Endodermal cell (in vitro differentiated cells): ENCODE data around the gene SLC5A10. TPM values are rescaled to one million over a fixed set of nuclear protein-coding genes. Genes with fewer than 3 reads are reported as not detected.

Source experiments
- DNase-seq: peaks from one replicate; pipeline ENCODE4 v3.0.0-alpha.2; 2017
- H3K27ac ChIP-seq: 2 replicates; pipeline ENCODE4 v1.5.1; 2013; ENCODE audit warnings: mild to moderate bottlenecking, low read depth, low read length, moderate library complexity
- H3K27me3 ChIP-seq: 2 replicates; pipeline ENCODE4 v1.6.1; 2013; ENCODE audit warnings: mild to moderate bottlenecking, low read length, moderate library complexity; ENCODE audit not compliant: insufficient read depth, control insufficient read depth, poor library complexity, severe bottlenecking
- H3K36me3 ChIP-seq: 2 replicates; pipeline ENCODE4 v1.7.0; 2013; ENCODE audit warnings: mild to moderate bottlenecking, low read length, moderate library complexity; ENCODE audit not compliant: control insufficient read depth, insufficient read depth
- H3K4me1 ChIP-seq: one replicate; pipeline ENCODE4 v1.7.0; 2013; ENCODE audit warnings: low read length; ENCODE audit not compliant: control insufficient read depth, insufficient read depth
- H3K4me3 ChIP-seq: 2 replicates; pipeline ENCODE4 v1.5.1; 2013; ENCODE audit warnings: mild to moderate bottlenecking, low read length, moderate library complexity
- H3K9ac ChIP-seq: 2 replicates; pipeline ENCODE4 v1.6.1; 2013; ENCODE audit warnings: mild to moderate bottlenecking, low read length, moderate library complexity; ENCODE audit not compliant: poor library complexity, severe bottlenecking; ENCODE audit errors: extremely low read depth
- H3K9me3 ChIP-seq: 2 replicates; pipeline ENCODE4 v1.6.1; 2013; ENCODE audit warnings: mild to moderate bottlenecking, low read length, moderate library complexity; ENCODE audit not compliant: control insufficient read depth
- H3K27ac Mint-ChIP-seq: 2 replicates; pipeline ENCODE4 v1.8.0; 2020; ENCODE audit warnings: mixed read lengths
- H3K27me3 Mint-ChIP-seq: 2 replicates; pipeline ENCODE4 v1.8.0; 2021; ENCODE audit warnings: mild to moderate bottlenecking, mixed read lengths; ENCODE audit not compliant: insufficient read depth
- H3K36me3 Mint-ChIP-seq: 2 replicates; pipeline ENCODE4 v1.8.0; 2020; ENCODE audit warnings: low read depth, mixed read lengths
- H3K4me1 Mint-ChIP-seq: 2 replicates; pipeline ENCODE4 v1.8.0; 2020; ENCODE audit warnings: mixed read lengths
- H3K4me3 Mint-ChIP-seq: 2 replicates; pipeline ENCODE4 v1.8.0; 2020; ENCODE audit warnings: mild to moderate bottlenecking, moderate library complexity, mixed read lengths
- H3K9me3 Mint-ChIP-seq: 2 replicates; pipeline ENCODE4 v1.8.0; 2020; ENCODE audit warnings: mild to moderate bottlenecking, mixed read lengths
- WGBS, 2 experiments: methylation state at CpG; one replicate each; pipeline versions ENCODE4 v1.1.5 to v1.1.7; 2013; ENCODE audit warnings: missing lambda C conversion rate in 2 of 2, mixed read lengths in 1 of 2; ENCODE audit not compliant: insufficient coverage in 1 of 2, insufficient read length in 1 of 2; 5-methylcytosine and 5-hydroxymethylcytosine counted together
- total RNA-seq, 2 donors: library from RNA; stranded (reverse); fragmentation: NEBNext Ultra II Directional in 1 of 2; extraction: Animal tissue kit (Norgen Biotek cat#: 25700) in 1 of 2; gene quantifications; 2 replicates in 1 of 2; 3 replicates in 1 of 2; pipeline ENCODE4 v1.2.1, GENCODE V29; 2021
- TF ChIP-seq, protein P1 (sequence below): fragments of 200-600 bp; sonication (generic); conservative IDR thresholded peaks from 2 replicates; pipeline ENCODE4 v1.5.0; 2021; ENCODE audit warnings: antibody characterized with exemption, mild to moderate bottlenecking

The SLC5A10 gene
- total RNA-seq, 2 donors from 2014 or later = 0.11 to 0.29 TPM

DNA sequence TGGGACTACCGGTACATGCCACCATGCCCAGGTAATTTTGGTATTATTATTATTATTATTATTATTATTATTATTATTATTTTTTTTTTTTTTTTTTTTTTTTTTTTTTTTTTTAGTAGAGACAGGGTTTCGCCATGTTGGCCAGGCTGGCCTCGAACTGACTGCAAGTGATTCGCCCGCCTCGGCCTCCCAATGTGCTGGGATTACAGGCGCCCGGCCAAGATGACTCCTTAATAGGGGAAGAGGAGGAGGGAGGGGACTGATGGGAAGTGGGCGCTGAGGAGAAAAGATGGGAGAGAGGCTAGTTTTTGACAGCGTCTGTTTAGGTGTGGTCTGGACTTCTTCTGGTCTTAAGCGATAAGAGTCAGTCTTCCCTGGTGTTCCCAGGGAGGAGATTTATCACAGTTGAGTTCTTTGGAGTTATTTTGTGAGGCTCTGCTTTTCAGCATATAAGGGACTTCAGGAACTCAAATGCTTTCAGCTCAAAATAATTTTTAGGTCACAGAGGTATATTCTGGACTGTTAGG, 34.4 kb upstream of the SLC5A10 start:
- TF ChIP-seq, protein P1, sequence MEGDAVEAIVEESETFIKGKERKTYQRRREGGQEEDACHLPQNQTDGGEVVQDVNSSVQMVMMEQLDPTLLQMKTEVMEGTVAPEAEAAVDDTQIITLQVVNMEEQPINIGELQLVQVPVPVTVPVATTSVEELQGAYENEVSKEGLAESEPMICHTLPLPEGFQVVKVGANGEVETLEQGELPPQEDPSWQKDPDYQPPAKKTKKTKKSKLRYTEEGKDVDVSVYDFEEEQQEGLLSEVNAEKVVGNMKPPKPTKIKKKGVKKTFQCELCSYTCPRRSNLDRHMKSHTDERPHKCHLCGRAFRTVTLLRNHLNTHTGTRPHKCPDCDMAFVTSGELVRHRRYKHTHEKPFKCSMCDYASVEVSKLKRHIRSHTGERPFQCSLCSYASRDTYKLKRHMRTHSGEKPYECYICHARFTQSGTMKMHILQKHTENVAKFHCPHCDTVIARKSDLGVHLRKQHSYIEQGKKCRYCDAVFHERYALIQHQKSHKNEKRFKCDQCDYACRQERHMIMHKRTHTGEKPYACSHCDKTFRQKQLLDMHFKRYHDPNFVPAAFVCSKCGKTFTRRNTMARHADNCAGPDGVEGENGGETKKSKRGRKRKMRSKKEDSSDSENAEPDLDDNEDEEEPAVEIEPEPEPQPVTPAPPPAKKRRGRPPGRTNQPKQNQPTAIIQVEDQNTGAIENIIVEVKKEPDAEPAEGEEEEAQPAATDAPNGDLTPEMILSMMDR = no peak
- Histone ChIP-seq H3K27me3 (no peaks in the 10 kb centered on the region), H3K4me1 (no peaks in the 10 kb centered on the region), H3K4me3 (no peak overlapping the region), H3K36me3 (peaks cover 76% of the 10 kb centered on the region), H3K9ac (no peak overlapping the region), H3K9me3 (peaks cover 8% of the 10 kb centered on the region), H3K27ac (no peak overlapping the region)
- no peak for DNase-seq
- WGBS, 2 experiments = 93 to 95% methylated on average over 10 of the region's 11 CpGs
- no peak overlapping the region for H3K27ac Mint-ChIP-seq
- H3K4me3 Mint-ChIP-seq = no peak overlapping the region
- H3K36me3 Mint-ChIP-seq = peaks cover 68% of the 10 kb centered on the region
- peaks cover 5% of the 10 kb centered on the region for H3K9me3 Mint-ChIP-seq
- no peaks in the 10 kb centered on the region for H3K4me1 Mint-ChIP-seq
- no peaks in the 10 kb centered on the region for H3K27me3 Mint-ChIP-seq

DNA sequence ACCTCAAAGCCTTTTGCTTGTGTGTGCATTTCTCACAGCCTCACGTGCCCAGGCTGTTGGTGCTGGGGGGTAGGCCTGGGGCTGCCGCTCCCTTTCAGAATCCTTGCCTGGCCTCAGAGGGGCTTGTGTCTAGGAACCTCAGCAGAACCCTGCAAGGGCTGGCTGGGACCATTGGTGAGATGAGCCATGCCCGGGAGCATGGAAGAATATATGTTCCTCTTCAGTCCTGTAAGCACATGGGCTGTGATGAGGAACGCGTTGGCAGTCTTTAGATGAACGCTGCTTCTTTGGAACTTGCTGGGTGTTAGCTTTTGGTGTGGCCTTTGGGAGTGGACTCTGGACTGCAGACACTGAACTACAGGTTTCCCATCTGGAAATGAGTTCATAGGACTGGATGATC, 32.0 kb upstream of the SLC5A10 start:
- no peak overlapping the region for H3K9ac ChIP-seq
- no peaks in the 10 kb centered on the region for H3K27me3 ChIP-seq
- H3K36me3 Mint-ChIP-seq = peaks cover 54% of the 10 kb centered on the region
- no peaks in the 10 kb centered on the region for H3K9me3 ChIP-seq
- TF ChIP-seq, protein P1 = no peak
- no peaks in the 10 kb centered on the region for H3K9me3 Mint-ChIP-seq
- H3K27ac ChIP-seq = no peak overlapping the region
- 87 to 90% methylated on average over 6 of the region's 6 CpGs for WGBS, 2 experiments
- no peak for DNase-seq
- H3K27ac Mint-ChIP-seq = no peak overlapping the region
- H3K4me1 Mint-ChIP-seq = no peaks in the 10 kb centered on the region
- H3K4me3 ChIP-seq = no peak overlapping the region
- H3K36me3 ChIP-seq = peaks cover 61% of the 10 kb centered on the region
- H3K4me3 Mint-ChIP-seq = no peak overlapping the region
- H3K4me1 ChIP-seq = no peaks in the 10 kb centered on the region
- no peaks in the 10 kb centered on the region for H3K27me3 Mint-ChIP-seq

DNA sequence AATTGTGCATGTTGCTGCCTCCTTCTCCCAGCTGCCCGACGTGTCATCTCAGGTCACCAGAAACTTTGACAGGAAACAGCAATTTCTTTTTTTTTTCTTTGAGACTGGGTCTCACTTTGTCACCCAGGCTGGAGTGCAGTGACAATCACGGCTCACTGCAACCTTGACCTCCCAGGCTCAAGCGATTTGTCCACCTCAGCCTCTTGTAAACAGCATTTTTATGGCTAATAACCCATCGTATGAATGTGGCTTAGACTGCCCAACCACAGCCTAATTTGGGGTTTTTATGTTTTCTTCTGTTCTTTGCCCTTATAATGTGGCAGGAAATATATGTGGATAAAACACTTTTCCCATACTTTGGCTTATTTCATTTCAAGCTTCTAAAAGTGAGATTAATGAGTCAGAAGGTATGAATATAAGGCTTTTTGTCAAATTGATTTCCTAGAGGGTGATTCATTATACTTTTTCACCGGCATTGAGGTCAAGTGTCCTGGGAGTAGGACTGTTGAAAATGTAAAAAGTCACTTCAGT, 31.0 kb upstream of the SLC5A10 start:
- 90 to 92% methylated on average over 5 to 6 of the region's 6 CpGs for WGBS, 2 experiments
- Mint-ChIP-seq H3K9me3 (no peaks in the 10 kb centered on the region), H3K27me3 (no peaks in the 10 kb centered on the region), H3K36me3 (peaks cover 53% of the 10 kb centered on the region), H3K27ac (peak overlapping the region; percentile 37), H3K4me3 (no peak overlapping the region), H3K4me1 (peaks cover 3% of the 10 kb centered on the region)
- no peak for DNase-seq
- no peak overlapping the region for H3K9ac ChIP-seq
- no peaks in the 10 kb centered on the region for H3K4me1 ChIP-seq
- TF ChIP-seq, protein P1 = no peak
- H3K27me3 ChIP-seq = no peaks in the 10 kb centered on the region
- peaks cover 58% of the 10 kb centered on the region for H3K36me3 ChIP-seq
- no peaks in the 10 kb centered on the region for H3K9me3 ChIP-seq
- no peak overlapping the region for H3K4me3 ChIP-seq
- H3K27ac ChIP-seq = no peak overlapping the region
